ENCODE measurements around the gene LRRC45.

- no peak for TF ChIP-seq CTCF (IDR thresholded peaks at IDR 0.05)
- no peak for TF ChIP-seq POLR2AphosphoS5 (IDR thresholded peaks at IDR 0.05)
- TF ChIP-seq POLR2A (IDR thresholded peaks at IDR 0.05) = no peak
These were observed 13.6 kb downstream of the LRRC45 start for GRCh38 chr17:82036634-82037091.

All from stomach (tissue), 4 donors.